ENCODE measurements around the gene NEK7.

The NEK7 gene

GRCh38 chr1:198367296-198367695, 210.5 kb downstream of the NEK7 start:
- Mint-ChIP-seq H3K36me3 (ENCODE audit: low read depth) (no peaks in the 10 kb centered on the region), H3K27ac (no peak overlapping the region), H3K4me1 (ENCODE audit: low read depth) (no peaks in the 10 kb centered on the region), H3K4me3 (no peak overlapping the region), H3K9me3 (peaks cover 9% of the 10 kb centered on the region), H3K27me3 (no peaks in the 10 kb centered on the region)
- intact Hi-C loops (cut with micrococcal nuclease), result no loop called here

DNA sequence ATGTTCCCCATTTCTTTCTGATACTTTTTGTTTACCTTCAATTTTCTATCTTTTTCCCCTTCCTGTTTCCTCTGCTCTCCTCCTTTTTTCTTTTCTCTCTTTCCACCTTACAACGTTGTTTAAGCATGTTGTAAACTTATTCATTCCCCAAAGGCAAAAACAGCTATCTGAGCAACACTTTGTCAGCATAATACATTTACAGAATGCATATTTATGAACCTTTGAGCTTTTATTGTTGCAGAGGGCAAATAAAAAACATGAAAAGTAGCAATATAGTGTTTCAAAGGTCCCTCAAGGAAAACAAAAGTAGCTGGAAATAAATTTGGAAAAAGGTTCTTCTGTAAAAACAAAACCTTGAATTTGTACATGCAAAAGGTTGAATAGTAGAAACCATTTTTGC, 214.2 kb downstream of the NEK7 start:
- peaks cover 21% of the 10 kb centered on the region for H3K9me3 Mint-ChIP-seq
- no peaks in the 10 kb centered on the region for H3K4me1 Mint-ChIP-seq (ENCODE audit: low read depth)
- no peak overlapping the region for H3K27ac Mint-ChIP-seq
- intact Hi-C loops (cut with micrococcal nuclease), result no loop called here
- no peaks in the 10 kb centered on the region for H3K27me3 Mint-ChIP-seq
- no peak overlapping the region for H3K4me3 Mint-ChIP-seq
- H3K36me3 Mint-ChIP-seq (ENCODE audit: low read depth), result no peaks in the 10 kb centered on the region
